ENCODE data around the gene USB1.

Gene USB1

GRCh38 chr16:57981636-57982035, 19.6 kb upstream of the USB1 start:
- no peak for ATAC-seq
- H3K4me3 Mint-ChIP-seq = no peak overlapping the region
- no peak for DNase-seq
- H3K4me1 Mint-ChIP-seq = peaks cover 9% of the 10 kb centered on the region
- H3K9me3 Mint-ChIP-seq = no peaks in the 10 kb centered on the region
- no peaks in the 10 kb centered on the region for H3K36me3 Mint-ChIP-seq (ENCODE audit: low read depth)
- no peaks in the 10 kb centered on the region for H3K27me3 Mint-ChIP-seq
- no peak overlapping the region for H3K27ac Mint-ChIP-seq

- DNase-seq = no peak
- Mint-ChIP-seq H3K36me3 (ENCODE audit: low read depth) (no peaks in the 10 kb centered on the region), H3K4me1 (peaks cover 9% of the 10 kb centered on the region), H3K4me3 (no peak overlapping the region), H3K9me3 (no peaks in the 10 kb centered on the region), H3K27ac (no peak overlapping the region), H3K27me3 (no peaks in the 10 kb centered on the region)
- no peak for ATAC-seq
Measured at GRCh38 chr16:57982385-57982784, 18.8 kb upstream of the USB1 start.

GRCh38 chr16:57984443-57985203, 16.6 kb upstream of the USB1 start:
- DNase-seq (peak; percentile 90), ATAC-seq (peak; percentile 95)
- H3K4me1 Mint-ChIP-seq = peaks cover 9% of the 10 kb centered on the region
- no peaks in the 10 kb centered on the region for H3K27me3 Mint-ChIP-seq
- no peak overlapping the region for H3K27ac Mint-ChIP-seq
- no peaks in the 10 kb centered on the region for H3K9me3 Mint-ChIP-seq
- peak overlapping the region; percentile 82 for H3K4me3 Mint-ChIP-seq
- no peaks in the 10 kb centered on the region for H3K36me3 Mint-ChIP-seq (ENCODE audit: low read depth)

- Mint-ChIP-seq H3K4me1 (peaks cover 9% of the 10 kb centered on the region), H3K27me3 (no peaks in the 10 kb centered on the region), H3K36me3 (ENCODE audit: low read depth) (no peaks in the 10 kb centered on the region), H3K9me3 (no peaks in the 10 kb centered on the region), H3K4me3 (peak overlapping the region; percentile 82), H3K27ac (no peak overlapping the region)
- DNase-seq (no peak), ATAC-seq (peak; percentile 44)
Measured at GRCh38 chr16:57985204-57986181, 15.7 kb upstream of the USB1 start.

GRCh38 chr16:57986196-57986595, 15.0 kb upstream of the USB1 start:
- no peaks in the 10 kb centered on the region for H3K36me3 Mint-ChIP-seq (ENCODE audit: low read depth)
- H3K4me1 Mint-ChIP-seq = peaks cover 9% of the 10 kb centered on the region
- H3K27ac Mint-ChIP-seq = no peak overlapping the region
- no peak overlapping the region for H3K4me3 Mint-ChIP-seq
- DNase-seq (no peak), ATAC-seq (no peak)
- H3K9me3 Mint-ChIP-seq = no peaks in the 10 kb centered on the region
- no peaks in the 10 kb centered on the region for H3K27me3 Mint-ChIP-seq

GRCh38 chr16:57987441-57988177, 13.6 kb upstream of the USB1 start:
- no peak overlapping the region for H3K27ac Mint-ChIP-seq
- no peak overlapping the region for H3K4me3 Mint-ChIP-seq
- H3K36me3 Mint-ChIP-seq (ENCODE audit: low read depth) = no peaks in the 10 kb centered on the region
- DNase-seq = no peak
- H3K27me3 Mint-ChIP-seq = no peaks in the 10 kb centered on the region
- no peaks in the 10 kb centered on the region for H3K9me3 Mint-ChIP-seq
- ATAC-seq = no peak
- peaks cover 9% of the 10 kb centered on the region for H3K4me1 Mint-ChIP-seq

GRCh38 chr16:57988929-57989328, 12.3 kb upstream of the USB1 start:
- Mint-ChIP-seq H3K36me3 (ENCODE audit: low read depth) (no peaks in the 10 kb centered on the region), H3K27ac (no peak overlapping the region), H3K4me1 (peaks cover 9% of the 10 kb centered on the region), H3K4me3 (no peak overlapping the region), H3K27me3 (no peaks in the 10 kb centered on the region), H3K9me3 (no peaks in the 10 kb centered on the region)
- no peak for DNase-seq
- ATAC-seq = no peak

GRCh38 chr16:57991551-57992059, 9.6 kb upstream of the USB1 start:
- Mint-ChIP-seq H3K27me3 (no peaks in the 10 kb centered on the region), H3K4me3 (no peak overlapping the region), H3K4me1 (peaks cover 15% of the 10 kb centered on the region), H3K36me3 (ENCODE audit: low read depth) (no peaks in the 10 kb centered on the region), H3K27ac (no peak overlapping the region), H3K9me3 (no peaks in the 10 kb centered on the region)
- ATAC-seq (no peak), DNase-seq (no peak)

- H3K27ac Mint-ChIP-seq = no peak overlapping the region
- H3K4me3 Mint-ChIP-seq = no peak overlapping the region
- no peaks in the 10 kb centered on the region for H3K9me3 Mint-ChIP-seq
- H3K27me3 Mint-ChIP-seq = no peaks in the 10 kb centered on the region
- DNase-seq = no peak
- no peaks in the 10 kb centered on the region for H3K36me3 Mint-ChIP-seq (ENCODE audit: low read depth)
- ATAC-seq = no peak
- peaks cover 15% of the 10 kb centered on the region for H3K4me1 Mint-ChIP-seq
Measured at GRCh38 chr16:57992084-57992483, 9.1 kb upstream of the USB1 start.

- H3K4me1 Mint-ChIP-seq = peaks cover 29% of the 10 kb centered on the region
- ATAC-seq = no peak
- no peaks in the 10 kb centered on the region for H3K9me3 Mint-ChIP-seq
- no peak for DNase-seq
- H3K27me3 Mint-ChIP-seq = no peaks in the 10 kb centered on the region
- H3K36me3 Mint-ChIP-seq (ENCODE audit: low read depth) = peaks cover 7% of the 10 kb centered on the region
- no peak overlapping the region for H3K4me3 Mint-ChIP-seq
- no peak overlapping the region for H3K27ac Mint-ChIP-seq
Measured at GRCh38 chr16:57993438-57993837, 7.8 kb upstream of the USB1 start.

GRCh38 chr16:57993897-57994296, 7.3 kb upstream of the USB1 start:
- Mint-ChIP-seq H3K4me1 (peaks cover 33% of the 10 kb centered on the region), H3K36me3 (ENCODE audit: low read depth) (peaks cover 7% of the 10 kb centered on the region), H3K27ac (no peak overlapping the region), H3K27me3 (no peaks in the 10 kb centered on the region), H3K4me3 (no peak overlapping the region), H3K9me3 (no peaks in the 10 kb centered on the region)
- ATAC-seq (no peak), DNase-seq (no peak)

- Mint-ChIP-seq H3K27ac (no peak overlapping the region), H3K4me3 (no peak overlapping the region), H3K4me1 (peaks cover 38% of the 10 kb centered on the region), H3K9me3 (no peaks in the 10 kb centered on the region), H3K36me3 (ENCODE audit: low read depth) (peaks cover 7% of the 10 kb centered on the region), H3K27me3 (no peaks in the 10 kb centered on the region)
- DNase-seq (no peak), ATAC-seq (no peak)
Measured at GRCh38 chr16:57994361-57994760, 6.8 kb upstream of the USB1 start.

- no peaks in the 10 kb centered on the region for H3K9me3 Mint-ChIP-seq
- DNase-seq (peak; percentile 30), ATAC-seq (no peak)
- peaks cover 7% of the 10 kb centered on the region for H3K36me3 Mint-ChIP-seq (ENCODE audit: low read depth)
- H3K27me3 Mint-ChIP-seq = no peaks in the 10 kb centered on the region
- H3K27ac Mint-ChIP-seq = no peak overlapping the region
- H3K4me3 Mint-ChIP-seq = no peak overlapping the region
- peaks cover 40% of the 10 kb centered on the region for H3K4me1 Mint-ChIP-seq
Measured at GRCh38 chr16:57994778-57995177, 6.4 kb upstream of the USB1 start.

GRCh38 chr16:57995721-57996405, 5.3 kb upstream of the USB1 start:
- no peak overlapping the region for H3K4me3 Mint-ChIP-seq
- peaks cover 7% of the 10 kb centered on the region for H3K36me3 Mint-ChIP-seq (ENCODE audit: low read depth)
- DNase-seq (no peak), ATAC-seq (no peak)
- H3K4me1 Mint-ChIP-seq = peaks cover 40% of the 10 kb centered on the region
- H3K27ac Mint-ChIP-seq = no peak overlapping the region
- H3K27me3 Mint-ChIP-seq = no peaks in the 10 kb centered on the region
- no peaks in the 10 kb centered on the region for H3K9me3 Mint-ChIP-seq
